HK-2 (cell line): ENCODE results near the gene LRRC75A.
A peak's percentile ranks its signal among the peaks of the same experiment; 100 is the strongest.
"Not testable (repeated sequence)": the region's sequence is repeated elsewhere in the genome, so short reads cannot be mapped to it uniquely, and the experiment has no call there.

ENCODE experiments used
- DNase-seq: peaks from one replicate; pipeline ENCODE4 v3.0.0-alpha.2; 2018; ENCODE audit not compliant: unreplicated experiment

LRRC75A gene

GRCh38 chr17:16491703-16492612 is at the start of gene LRRC75A:
Gene LRRC75A, minus strand, starts transcription at chr17:16492193. Its CDS starts 203 bp downstream, at chr17:16491990.
- DNase-seq: peak; percentile 21

GRCh38 chr17:16537130-16537458 is 45.1 kb upstream of the LRRC75A start:
- no peak for DNase-seq

- no peak for DNase-seq
Observed at GRCh38 chr17:16534236-16534635, 42.2 kb upstream of the LRRC75A start.

GRCh38 chr17:16529906-16530305 is 37.9 kb upstream of the LRRC75A start:
- no peak for DNase-seq

GRCh38 chr17:16527298-16527697 is 35.3 kb upstream of the LRRC75A start:
- DNase-seq: no peak

GRCh38 chr17:16525556-16525955 is 33.6 kb upstream of the LRRC75A start:
- not testable (repeated sequence) for DNase-seq

GRCh38 chr17:16521070-16521727 is 29.2 kb upstream of the LRRC75A start:
- DNase-seq: peak; percentile 73

GRCh38 chr17:16519021-16519420 is 27.0 kb upstream of the LRRC75A start:
- no peak for DNase-seq

GRCh38 chr17:16517477-16517876 is 25.5 kb upstream of the LRRC75A start:
- no peak for DNase-seq

GRCh38 chr17:16516594-16517051 is 24.6 kb upstream of the LRRC75A start:
- peak; percentile 47 for DNase-seq

GRCh38 chr17:16515933-16516332 is 23.9 kb upstream of the LRRC75A start:
- DNase-seq: no peak

- DNase-seq: no peak
Observed at GRCh38 chr17:16513873-16514272, 21.9 kb upstream of the LRRC75A start.

GRCh38 chr17:16512011-16512410 is 20.0 kb upstream of the LRRC75A start:
- DNase-seq: no peak

- no peak for DNase-seq
Observed at GRCh38 chr17:16511593-16511992, 19.6 kb upstream of the LRRC75A start.

- DNase-seq: no peak
Observed at GRCh38 chr17:16507918-16508533, 16.0 kb upstream of the LRRC75A start.

- DNase-seq: no peak
Observed at GRCh38 chr17:16506188-16506587, 14.2 kb upstream of the LRRC75A start.

GRCh38 chr17:16504984-16505383 is 13.0 kb upstream of the LRRC75A start:
- no peak for DNase-seq

GRCh38 chr17:16496820-16497489 is 5.0 kb upstream of the LRRC75A start:
- no peak for DNase-seq

GRCh38 chr17:16495980-16496819 is 4.2 kb upstream of the LRRC75A start:
- no peak for DNase-seq

- DNase-seq: no peak
Observed at GRCh38 chr17:16495561-16495960, 3.6 kb upstream of the LRRC75A start.

- no peak for DNase-seq
Observed at GRCh38 chr17:16494059-16494458, 2.1 kb upstream of the LRRC75A start.
